DOHH2 (cell line): ENCODE data around the gene SLC22A12.

Experiments
- H3F3A ChIP-seq: fragments of 200-600 bp; sonication (generic), shearing (Covaris generic); 2 replicates; pipeline ENCODE4 v1.6.0; 2016; ENCODE audit warnings: antibody characterized with exemption, mild to moderate bottlenecking; ENCODE audit not compliant: control insufficient read depth, insufficient read depth
- H3K27ac ChIP-seq: fragments of 200-600 bp; sonication (generic); 2 replicates; pipeline ENCODE4 v1.5.1; 2014; ENCODE audit warnings: low read depth, mild to moderate bottlenecking, low read length, moderate library complexity
- H3K27me3 ChIP-seq: fragments of 200-600 bp; sonication (generic); 2 replicates; pipeline ENCODE4 v1.6.1; 2014; ENCODE audit warnings: mild to moderate bottlenecking, low read length, mixed read lengths; ENCODE audit not compliant: control insufficient read depth
- H3K36me3 ChIP-seq: fragments of 200-600 bp; sonication (generic); 2 replicates; pipeline ENCODE4 v1.6.1; 2014; ENCODE audit warnings: mild to moderate bottlenecking, low read length, moderate library complexity, mixed read lengths; ENCODE audit not compliant: control insufficient read depth
- H3K4me1 ChIP-seq: fragments of 200-600 bp; sonication (generic); 2 replicates; pipeline ENCODE4 v1.6.1; 2014; ENCODE audit warnings: mild to moderate bottlenecking, low read length, mixed read lengths; ENCODE audit not compliant: control insufficient read depth
- H3K4me2 ChIP-seq: fragments of 200-600 bp; sonication (generic); 2 replicates; pipeline ENCODE4 v1.6.0; 2014; ENCODE audit warnings: mild to moderate bottlenecking, low read length, moderate library complexity
- H3K4me3 ChIP-seq: fragments of 200-600 bp; sonication (generic); 2 replicates; pipeline ENCODE4 v1.5.1; 2014; ENCODE audit warnings: mild to moderate bottlenecking, low read length, mixed read lengths
- H3K79me2 ChIP-seq: fragments of 200-600 bp; sonication (generic); 2 replicates; pipeline ENCODE4 v1.6.1; 2014; ENCODE audit warnings: mild to moderate bottlenecking, low read length, mixed read lengths; ENCODE audit not compliant: control insufficient read depth
- H3K9me2 ChIP-seq: fragments of 200-600 bp; sonication (generic); replicated peaks from 2 replicates; pipeline ENCODE4 v1.6.1; 2014; ENCODE audit warnings: mild to moderate bottlenecking, low read length, mixed read lengths; ENCODE audit not compliant: control insufficient read depth
- H3K9me3 ChIP-seq: fragments of 200-600 bp; sonication (generic); 2 replicates; pipeline ENCODE4 v1.6.1; 2014; ENCODE audit warnings: antibody characterized with exemption, low read length, mixed read lengths; ENCODE audit not compliant: control insufficient read depth, insufficient read depth
- H4K20me1 ChIP-seq: fragments of 200-600 bp; sonication (generic); 2 replicates; pipeline ENCODE4 v1.6.0; 2014; ENCODE audit warnings: low read depth, mild to moderate bottlenecking, antibody characterized with exemption, low read length, moderate library complexity; ENCODE audit not compliant: control insufficient read depth, insufficient read depth
- EZH2phosphoT487 ChIP-seq: fragments of 200-600 bp; sonication (generic); IDR thresholded peaks from 2 replicates; pipeline ENCODE4 v1.6.1; 2017; ENCODE audit warnings: borderline replicate concordance, mild to moderate bottlenecking, antibody characterized with exemption, low read length, moderate library complexity, mixed read lengths
- TF ChIP-seq, protein P1 (sequence below): fragments of 200-600 bp; sonication (generic); IDR thresholded peaks from one replicate; pipeline ENCODE4 v1.5.1; 2014; ENCODE audit warnings: antibody characterized with exemption, mild to moderate bottlenecking, low read depth, low read length; ENCODE audit not compliant: poor library complexity, severe bottlenecking

SLC22A12 gene

DNA sequence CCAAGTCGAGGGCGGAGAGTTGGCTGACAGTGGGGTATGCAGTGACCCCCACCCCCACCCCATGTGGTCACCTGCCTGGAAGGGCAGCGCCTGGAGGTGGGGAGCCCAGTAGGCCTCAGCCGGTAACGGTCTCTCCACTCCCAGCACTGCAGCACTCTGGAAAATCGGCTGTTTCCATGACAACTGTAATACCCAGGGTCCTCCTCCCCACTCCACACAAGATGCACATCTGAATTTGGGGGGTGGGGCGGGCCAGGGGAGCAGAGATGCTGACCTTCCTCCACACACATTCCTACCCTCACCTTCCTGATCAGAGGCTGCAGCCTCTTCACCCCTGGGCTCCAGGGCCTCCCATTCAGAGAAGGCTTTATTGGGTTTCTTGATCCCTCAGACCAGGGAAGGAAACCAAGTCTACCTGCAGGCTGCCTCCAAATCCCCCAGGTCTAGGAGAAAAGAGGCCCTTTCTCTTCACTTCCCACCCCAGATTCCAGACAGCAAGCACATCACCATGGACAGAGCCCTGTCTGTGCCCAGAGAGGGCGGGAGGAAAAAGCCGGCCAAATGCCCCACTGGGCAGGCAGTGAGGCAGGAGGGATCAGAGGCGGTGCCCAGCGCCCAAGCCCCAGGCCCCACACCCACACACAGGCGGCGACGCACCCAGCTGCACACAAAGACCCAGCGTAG is 46.5 kb downstream of the SLC22A12 start:
- Histone ChIP-seq H3K9me3 (no peaks in the 10 kb centered on the region), H3K79me2 (no peaks in the 10 kb centered on the region), H3K4me1 (peaks cover 37% of the 10 kb centered on the region), H3K27me3 (peaks cover 50% of the 10 kb centered on the region), H3F3A (no peaks in the 10 kb centered on the region), H3K4me2 (peak overlapping the region; percentile 65), H3K9me2 (no peaks in the 10 kb centered on the region), H4K20me1 (no peaks in the 10 kb centered on the region), H3K27ac (no peak overlapping the region), H3K36me3 (no peaks in the 10 kb centered on the region), H3K4me3 (peak overlapping the region; percentile 58)
- TF ChIP-seq, protein P1, sequence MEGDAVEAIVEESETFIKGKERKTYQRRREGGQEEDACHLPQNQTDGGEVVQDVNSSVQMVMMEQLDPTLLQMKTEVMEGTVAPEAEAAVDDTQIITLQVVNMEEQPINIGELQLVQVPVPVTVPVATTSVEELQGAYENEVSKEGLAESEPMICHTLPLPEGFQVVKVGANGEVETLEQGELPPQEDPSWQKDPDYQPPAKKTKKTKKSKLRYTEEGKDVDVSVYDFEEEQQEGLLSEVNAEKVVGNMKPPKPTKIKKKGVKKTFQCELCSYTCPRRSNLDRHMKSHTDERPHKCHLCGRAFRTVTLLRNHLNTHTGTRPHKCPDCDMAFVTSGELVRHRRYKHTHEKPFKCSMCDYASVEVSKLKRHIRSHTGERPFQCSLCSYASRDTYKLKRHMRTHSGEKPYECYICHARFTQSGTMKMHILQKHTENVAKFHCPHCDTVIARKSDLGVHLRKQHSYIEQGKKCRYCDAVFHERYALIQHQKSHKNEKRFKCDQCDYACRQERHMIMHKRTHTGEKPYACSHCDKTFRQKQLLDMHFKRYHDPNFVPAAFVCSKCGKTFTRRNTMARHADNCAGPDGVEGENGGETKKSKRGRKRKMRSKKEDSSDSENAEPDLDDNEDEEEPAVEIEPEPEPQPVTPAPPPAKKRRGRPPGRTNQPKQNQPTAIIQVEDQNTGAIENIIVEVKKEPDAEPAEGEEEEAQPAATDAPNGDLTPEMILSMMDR: no peak
- TF ChIP-seq EZH2phosphoT487: no peak

DNA sequence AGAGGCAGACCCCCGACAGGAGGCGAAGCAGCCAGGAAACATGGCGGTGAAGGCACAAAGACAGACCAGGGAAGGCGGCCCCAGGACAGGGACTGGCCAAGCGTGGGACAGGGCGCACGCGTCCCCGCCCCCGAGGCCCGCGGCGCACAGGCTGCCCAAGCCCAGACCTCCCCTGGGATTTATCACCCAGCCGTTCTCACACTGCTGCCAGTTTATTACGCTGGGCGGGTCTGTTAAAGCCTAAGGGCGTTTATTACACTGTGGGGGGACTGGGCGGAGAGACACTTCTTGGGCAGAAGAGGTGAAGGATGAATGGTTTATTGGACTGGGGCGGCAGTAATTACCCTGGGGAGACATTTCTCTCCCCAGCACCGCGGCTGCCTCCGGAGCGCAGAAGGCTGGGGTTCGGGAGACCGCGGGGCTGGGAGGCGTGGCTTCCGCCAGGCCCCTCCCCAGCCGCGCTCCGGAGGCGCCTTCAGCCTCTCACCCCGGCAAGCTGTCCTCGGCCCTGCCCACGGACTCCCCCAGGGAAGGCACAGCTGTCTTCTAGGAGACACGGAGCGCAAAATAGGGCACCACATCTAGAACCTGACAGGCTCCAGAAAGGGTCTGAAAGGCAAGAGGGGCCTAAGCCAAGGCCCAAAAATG is 47.1 kb downstream of the SLC22A12 start:
- no peaks in the 10 kb centered on the region for H4K20me1 ChIP-seq
- peaks cover 37% of the 10 kb centered on the region for H3K4me1 ChIP-seq
- no peaks in the 10 kb centered on the region for H3K9me2 ChIP-seq
- peak overlapping the region; percentile 65 for H3K4me2 ChIP-seq
- no peaks in the 10 kb centered on the region for H3K9me3 ChIP-seq
- no peaks in the 10 kb centered on the region for H3F3A ChIP-seq
- H3K27me3 ChIP-seq: peaks cover 50% of the 10 kb centered on the region
- no peak overlapping the region for H3K27ac ChIP-seq
- TF ChIP-seq EZH2phosphoT487: no peak
- TF ChIP-seq, protein P1: no peak
- H3K79me2 ChIP-seq: no peaks in the 10 kb centered on the region
- no peaks in the 10 kb centered on the region for H3K36me3 ChIP-seq
- H3K4me3 ChIP-seq: peak overlapping the region; percentile 58

DNA sequence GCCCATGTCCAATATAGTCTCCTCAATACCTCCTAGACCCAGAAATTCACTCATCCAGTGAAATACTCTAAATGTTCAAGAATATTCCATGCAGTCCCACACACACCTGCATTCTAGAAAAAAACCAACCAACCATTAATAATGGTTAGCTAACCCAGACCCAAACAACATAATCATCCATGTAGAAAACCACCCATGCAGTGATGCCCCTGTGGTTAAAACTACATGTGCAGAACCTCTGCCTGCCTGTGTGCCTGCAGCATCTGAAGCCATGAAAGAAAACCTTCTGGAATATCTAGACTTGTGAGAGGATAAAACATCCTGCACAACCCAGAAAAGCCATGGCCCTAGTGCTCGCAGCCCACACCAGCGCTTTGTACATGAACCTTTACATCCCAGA is 47.8 kb downstream of the SLC22A12 start:
- Histone ChIP-seq H3K36me3 (no peaks in the 10 kb centered on the region), H3K4me2 (peak overlapping the region; percentile 65), H3K9me2 (no peaks in the 10 kb centered on the region), H3F3A (no peaks in the 10 kb centered on the region), H4K20me1 (no peaks in the 10 kb centered on the region), H3K79me2 (no peaks in the 10 kb centered on the region), H3K4me3 (no peak overlapping the region), H3K9me3 (no peaks in the 10 kb centered on the region), H3K27me3 (peaks cover 52% of the 10 kb centered on the region), H3K4me1 (peaks cover 33% of the 10 kb centered on the region), H3K27ac (no peak overlapping the region)
- no peak for TF ChIP-seq EZH2phosphoT487
- TF ChIP-seq, protein P1: no peak
